ENCODE measurements around the gene HDGFL3. TPM values are rescaled to one million over a fixed set of nuclear protein-coding genes. Genes with fewer than 3 reads are reported as not detected.
"Not testable (repeated sequence)": the region's sequence is repeated elsewhere in the genome, so short reads cannot be mapped to it uniquely, and the experiment has no call there.

HDGFL3 gene
- total RNA-seq, 2 donors from 2014 or later = 9.2 to 13.6 TPM

DNA sequence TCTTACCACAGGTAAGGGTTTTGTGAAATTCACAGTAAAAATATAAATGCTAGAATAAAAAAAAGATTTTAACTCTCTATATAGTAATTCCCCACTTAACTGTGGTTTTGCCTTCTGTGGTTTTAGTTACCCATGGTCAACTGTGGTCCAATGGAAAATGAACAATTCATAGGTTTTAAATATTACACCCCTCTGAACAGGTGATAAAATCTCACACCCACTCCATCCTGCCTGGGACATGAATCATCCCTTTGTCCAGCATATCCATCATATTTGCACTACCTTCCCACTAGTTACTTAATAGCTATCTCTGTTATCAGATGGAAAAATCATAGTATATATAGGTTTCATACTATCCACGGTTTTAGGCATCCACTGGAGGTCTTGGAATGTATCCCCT, 49.2 kb downstream of the HDGFL3 start:
- DNase-seq = no peak
- intact Hi-C loops (cut with DNase I, micrococcal nuclease) = no loop called here
- no peak for ATAC-seq

GRCh38 chr15:83155942-83156341, 51.7 kb downstream of the HDGFL3 start:
- intact Hi-C loops (cut with DNase I, micrococcal nuclease) = no loop called here
- DNase-seq (no peak), ATAC-seq (no peak)

GRCh38 chr15:83153288-83153687, 54.3 kb downstream of the HDGFL3 start:
- no peak for ATAC-seq
- intact Hi-C loops (cut with DNase I, micrococcal nuclease) = no loop called here
- DNase-seq = no peak

GRCh38 chr15:83144771-83145170, 62.9 kb downstream of the HDGFL3 start:
- no peak for DNase-seq
- no peak for ATAC-seq
- intact Hi-C loops (cut with DNase I, micrococcal nuclease) = no loop called here

GRCh38 chr15:83142151-83142550, 65.5 kb downstream of the HDGFL3 start:
- DNase-seq; ATAC-seq; intact Hi-C loops (cut with DNase I, micrococcal nuclease): not testable (repeated sequence)

- DNase-seq = no peak
- no peak for ATAC-seq
- intact Hi-C loops (cut with DNase I, micrococcal nuclease) = no loop called here
Measured at GRCh38 chr15:83132861-83133523, 74.6 kb downstream of the HDGFL3 start.

- DNase-seq (no peak), ATAC-seq (no peak)
- intact Hi-C loops (cut with DNase I, micrococcal nuclease) = no loop called here
Measured at GRCh38 chr15:83129791-83130190, 77.8 kb downstream of the HDGFL3 start.

DNA sequence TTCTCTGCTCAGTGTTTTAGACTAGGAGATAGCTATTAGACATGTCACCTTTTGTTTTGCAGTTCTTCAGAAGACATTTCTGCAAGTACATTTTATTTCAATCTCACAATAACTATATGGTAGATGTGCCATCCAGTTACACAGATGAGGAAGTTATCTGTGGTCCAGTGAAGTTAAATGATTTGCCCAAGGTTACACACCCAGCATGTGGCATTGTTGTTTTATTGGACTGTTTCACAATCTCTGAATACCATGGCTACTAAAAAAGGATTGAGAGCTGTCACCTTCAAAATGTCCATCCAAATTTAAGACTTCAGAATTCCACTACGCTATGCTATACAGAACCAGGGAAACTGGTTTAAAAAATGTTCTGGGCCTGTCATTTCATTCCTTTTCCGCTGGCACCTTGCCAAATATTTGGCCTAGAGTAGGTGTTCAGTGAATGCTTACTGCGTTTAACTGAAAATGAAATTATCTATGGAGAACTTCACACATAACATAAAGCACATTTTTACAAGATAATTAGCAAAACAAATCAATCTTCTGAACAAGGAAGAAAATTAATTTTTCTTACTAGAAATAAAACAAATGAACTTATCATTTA, 80.0 kb downstream of the HDGFL3 start:
- ATAC-seq = peak; percentile 70
- intact Hi-C loops (cut with DNase I, micrococcal nuclease) = no loop called here
- DNase-seq = no peak

- DNase-seq (no peak), ATAC-seq (peak; percentile 60)
- intact Hi-C loops (cut with DNase I, micrococcal nuclease) = no loop called here
Measured at GRCh38 chr15:83123529-83123928, 84.1 kb downstream of the HDGFL3 start.

DNA sequence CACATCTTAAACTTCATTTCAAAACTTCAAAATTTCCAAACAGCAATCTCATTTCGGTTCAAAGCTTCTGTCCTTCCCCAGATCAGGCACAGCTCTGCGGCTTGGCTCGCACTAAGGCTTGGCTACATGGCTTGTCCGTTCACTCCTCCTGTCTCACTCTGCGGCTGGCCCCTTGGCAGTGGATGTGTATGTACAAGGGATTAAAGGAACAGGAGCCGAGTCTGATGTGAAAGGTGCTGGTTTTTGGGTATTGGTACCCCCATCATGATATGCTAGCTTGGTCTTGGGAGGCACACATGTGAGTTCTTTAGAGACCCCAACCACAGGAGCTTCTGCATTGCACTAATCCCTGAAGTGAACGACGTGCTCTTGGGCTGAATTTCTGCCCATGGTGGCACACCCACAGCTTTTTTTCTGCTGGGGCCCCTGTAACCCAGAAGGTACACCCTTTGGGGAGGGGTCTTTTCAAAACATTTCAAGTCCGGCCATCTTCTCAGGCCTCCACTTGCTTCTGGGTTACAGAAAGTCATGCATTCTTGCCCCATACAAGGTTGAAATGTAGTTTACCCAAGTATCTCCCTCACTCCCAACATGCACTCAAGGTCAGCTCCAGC, 87.5 kb downstream of the HDGFL3 start:
- no peak for ATAC-seq
- intact Hi-C loops (cut with DNase I, micrococcal nuclease) = no loop called here
- no peak for DNase-seq

DNA sequence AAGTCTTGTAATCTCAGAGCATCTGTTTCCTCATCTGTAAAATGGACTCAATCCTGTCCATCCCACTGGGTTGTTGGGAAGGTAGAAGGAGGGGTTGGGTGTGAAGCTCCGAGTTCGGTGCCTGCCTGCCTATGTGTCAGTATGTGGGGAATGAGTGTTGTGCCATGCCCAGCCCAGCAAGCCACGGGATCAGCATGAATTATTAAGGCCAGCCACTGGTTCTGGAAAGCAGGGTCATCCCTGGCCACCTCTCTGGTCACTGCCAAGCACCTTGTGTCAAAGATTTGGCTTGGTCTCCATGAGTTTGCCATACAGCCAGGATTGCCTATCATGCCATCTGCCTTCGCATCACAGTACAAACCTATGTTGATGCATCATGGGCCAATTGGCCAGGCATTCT, 88.7 kb downstream of the HDGFL3 start:
- intact Hi-C loops (cut with DNase I, micrococcal nuclease) = no loop called here
- no peak for DNase-seq
- ATAC-seq = no peak

DNA sequence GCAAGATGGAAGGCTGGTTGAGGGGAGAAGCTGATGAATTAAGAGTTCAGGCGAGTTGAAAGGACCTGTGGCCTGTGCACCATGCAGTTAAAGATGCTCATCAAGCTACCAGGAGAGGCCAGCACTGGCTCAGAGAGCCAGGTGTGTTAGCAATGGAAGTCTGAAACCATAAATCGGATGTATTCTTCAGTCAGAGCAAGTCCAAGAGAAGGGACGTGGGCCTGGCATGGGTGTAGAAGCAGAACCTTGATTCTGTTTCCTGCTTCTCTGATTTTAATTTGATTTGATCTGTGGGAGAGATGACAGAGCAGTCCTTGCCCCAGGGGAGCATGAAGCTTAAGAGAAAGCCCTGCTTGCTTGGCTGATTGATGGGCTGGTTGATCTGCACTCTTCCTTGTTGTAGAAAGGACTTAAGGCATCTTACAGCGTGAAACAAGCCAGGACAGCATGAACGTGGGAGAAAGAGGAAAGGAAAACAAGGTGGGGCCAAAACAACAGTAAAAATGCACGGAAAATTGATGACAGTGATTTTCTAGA, 89.3 kb downstream of the HDGFL3 start:
- no peak for ATAC-seq
- DNase-seq = no peak
- intact Hi-C loops (cut with DNase I, micrococcal nuclease) = no loop called here

DNA sequence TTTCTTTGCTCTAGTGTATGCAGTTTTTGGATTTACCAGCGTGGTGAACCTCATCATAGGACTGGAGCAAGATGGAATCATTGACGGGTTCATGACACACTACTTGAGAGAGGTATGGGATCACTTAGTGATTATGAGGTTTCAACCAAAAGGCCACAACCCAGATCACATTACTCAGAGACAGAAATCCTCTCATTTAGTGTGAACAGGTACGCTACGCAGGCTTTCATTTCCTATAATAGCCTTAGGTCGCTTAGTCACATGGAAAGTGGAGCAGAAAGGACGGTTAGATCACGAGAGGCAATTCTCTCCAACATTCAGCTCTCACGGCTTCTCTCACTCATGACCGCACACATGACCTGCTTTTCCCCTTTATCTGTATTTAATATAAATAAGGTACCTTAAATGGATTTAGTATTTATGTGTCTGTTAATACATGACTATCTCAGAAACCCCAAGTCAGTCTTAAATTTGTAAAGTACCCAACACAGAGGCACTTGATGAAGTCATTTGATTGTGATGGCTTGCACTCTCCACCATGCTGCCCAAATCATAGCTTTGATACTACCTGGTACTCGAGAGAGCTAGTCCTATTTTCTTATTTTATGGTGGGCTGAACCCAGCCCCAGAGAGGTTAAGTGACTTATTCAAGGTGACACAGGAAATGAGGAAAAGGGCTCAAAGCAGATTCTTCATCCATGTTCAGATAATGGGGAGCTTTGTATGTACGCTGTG, 91.6 kb downstream of the HDGFL3 start:
- intact Hi-C loops (cut with DNase I, micrococcal nuclease) = no loop called here
- DNase-seq (no peak), ATAC-seq (no peak)

DNA sequence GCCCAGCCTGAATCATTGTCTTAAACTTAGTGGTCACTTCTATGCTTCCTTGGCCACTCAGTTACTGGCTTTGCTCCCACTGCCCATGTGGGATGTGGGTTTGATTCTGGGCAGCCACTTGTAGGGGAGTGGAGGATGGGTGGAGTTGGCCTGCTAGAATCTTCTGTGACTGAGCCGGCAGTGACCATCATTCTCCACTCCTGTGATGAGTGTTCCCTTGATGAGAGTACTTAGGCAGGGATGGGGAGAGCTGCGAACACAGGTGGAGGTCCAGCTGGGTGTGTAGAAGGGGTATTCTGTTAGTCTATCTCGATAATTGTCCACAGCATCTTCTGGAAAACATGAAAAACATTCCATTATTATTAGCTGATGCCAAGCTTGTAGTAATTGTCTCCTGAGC, 92.2 kb downstream of the HDGFL3 start:
- intact Hi-C loops (cut with DNase I, micrococcal nuclease) = no loop called here
- DNase-seq (no peak), ATAC-seq (no peak)

- DNase-seq = no peak
- ATAC-seq = no peak
- intact Hi-C loops (cut with DNase I, micrococcal nuclease) = no loop called here
Measured at GRCh38 chr15:83114856-83115255, 92.8 kb downstream of the HDGFL3 start.

DNA sequence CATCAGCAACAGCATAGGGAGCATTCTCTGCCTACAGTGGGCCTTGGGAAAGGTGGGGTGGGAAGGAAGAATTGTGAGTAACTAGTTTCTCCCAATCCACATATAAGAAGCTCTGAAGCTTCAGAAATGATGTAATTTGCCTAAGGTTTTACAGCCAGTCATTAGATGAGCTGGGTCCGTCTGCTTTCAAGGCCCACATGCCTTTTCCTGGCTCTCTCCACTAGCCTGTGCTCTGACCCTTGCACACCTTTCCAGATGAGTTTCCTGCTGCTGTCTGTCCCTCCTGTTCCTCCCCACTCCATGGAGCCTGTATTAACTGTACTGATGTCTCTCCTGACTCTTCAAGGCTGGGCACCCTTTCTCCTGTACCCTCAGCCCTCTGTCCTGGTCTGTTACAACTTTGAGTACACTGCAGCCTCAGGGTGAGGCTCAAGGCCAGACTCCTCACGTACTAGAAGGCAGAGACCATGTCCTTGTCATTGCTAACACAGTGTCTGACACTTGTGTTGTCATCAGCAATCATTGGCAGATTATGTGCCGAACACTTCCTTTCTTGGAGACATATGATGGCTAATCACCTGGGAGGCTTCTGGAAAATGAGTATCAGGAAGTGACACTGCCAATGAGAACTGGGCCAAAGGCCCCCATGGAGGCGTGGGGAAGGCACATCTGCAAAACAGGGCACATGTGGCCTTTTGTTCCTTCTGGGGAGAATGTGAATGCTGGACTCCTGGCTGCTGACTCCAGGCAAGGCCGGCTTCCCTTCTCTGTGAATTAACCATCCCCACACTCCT, 93.5 kb downstream of the HDGFL3 start:
- ATAC-seq (no peak), DNase-seq (no peak)
- intact Hi-C loops (cut with DNase I, micrococcal nuclease) = no loop called here

DNA sequence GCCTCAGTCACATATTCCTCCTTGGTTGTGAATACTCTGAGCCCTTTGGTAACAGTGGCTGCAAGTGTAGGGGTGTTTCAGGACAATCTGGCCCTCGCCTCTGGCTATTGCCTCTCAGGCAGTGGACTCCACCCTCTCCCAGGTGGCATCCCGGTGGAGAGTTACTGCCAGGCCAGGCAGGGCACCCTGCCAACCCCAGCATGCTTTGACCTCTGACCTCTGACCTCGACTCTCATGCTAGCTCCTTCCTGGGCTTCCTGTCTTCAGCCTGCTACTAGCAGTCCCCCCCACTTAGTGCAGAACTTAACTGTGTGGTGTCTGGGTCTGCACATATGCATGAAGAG, 94.7 kb downstream of the HDGFL3 start:
- ATAC-seq = no peak
- intact Hi-C loops (cut with DNase I, micrococcal nuclease) = no loop called here
- DNase-seq = no peak

- intact Hi-C loops (cut with DNase I, micrococcal nuclease) = no loop called here
- ATAC-seq = no peak
- no peak for DNase-seq
Measured at GRCh38 chr15:83112233-83112955, 95.2 kb downstream of the HDGFL3 start.

Measured in left colon (tissue), 2 donors.